GM18868 (cell line): Measurements from ENCODE around the gene CASK.

Experiments used
- ATAC-seq: cut with Tn5 transposase; IDR thresholded peaks from one replicate; pipeline ENCODE4 v1.9.1; 2021; ENCODE audit warnings: mild to moderate bottlenecking, moderate library complexity; ENCODE audit not compliant: unreplicated experiment

The CASK gene

GRCh38 chrX:41594634-41595033 lies 328.7 kb downstream of the CASK start:
- ATAC-seq = no peak

- ATAC-seq = no peak
Observed at GRCh38 chrX:41591906-41592305, 331.4 kb downstream of the CASK start.

- ATAC-seq = no peak
Observed at GRCh38 chrX:41590641-41591040, 332.7 kb downstream of the CASK start.

GRCh38 chrX:41589634-41590270 lies 333.6 kb downstream of the CASK start:
- no peak for ATAC-seq

GRCh38 chrX:41588271-41588670 lies 335.1 kb downstream of the CASK start:
- ATAC-seq = no peak

GRCh38 chrX:41580423-41581064 lies 342.8 kb downstream of the CASK start:
- no peak for ATAC-seq

GRCh38 chrX:41563876-41564275 lies 359.5 kb downstream of the CASK start:
- ATAC-seq = no peak

- ATAC-seq = peak; percentile 97
Observed at GRCh38 chrX:41561045-41561444, 362.3 kb downstream of the CASK start.

GRCh38 chrX:41559235-41560052 lies 363.9 kb downstream of the CASK start:
- ATAC-seq = no peak

GRCh38 chrX:41558531-41558930 lies 364.8 kb downstream of the CASK start:
- no peak for ATAC-seq

GRCh38 chrX:41556958-41557357 lies 366.4 kb downstream of the CASK start:
- no peak for ATAC-seq

GRCh38 chrX:41553688-41554087 lies 369.7 kb downstream of the CASK start:
- ATAC-seq = no peak

- ATAC-seq = no peak
Observed at GRCh38 chrX:41548411-41548810, 374.9 kb downstream of the CASK start.

GRCh38 chrX:41543668-41544067 lies 379.7 kb downstream of the CASK start:
- no peak for ATAC-seq

GRCh38 chrX:41543025-41543424 lies 380.3 kb downstream of the CASK start:
- no peak for ATAC-seq

- no peak for ATAC-seq
Observed at GRCh38 chrX:41542536-41542935, 380.8 kb downstream of the CASK start.

GRCh38 chrX:41542135-41542534 lies 381.2 kb downstream of the CASK start:
- ATAC-seq = no peak

- ATAC-seq = no peak
Observed at GRCh38 chrX:41541386-41541785, 382.0 kb downstream of the CASK start.

GRCh38 chrX:41538707-41539106 lies 384.6 kb downstream of the CASK start:
- no peak for ATAC-seq

GRCh38 chrX:41530085-41530484 lies 393.3 kb downstream of the CASK start:
- ATAC-seq = no peak

- ATAC-seq = no peak
Observed at GRCh38 chrX:41529221-41529620, 394.1 kb downstream of the CASK start.

GRCh38 chrX:41528784-41529183 lies 394.6 kb downstream of the CASK start:
- ATAC-seq = no peak
